LNCaP clone FGC (cell line): Measurements from ENCODE around the gene MIAT.

Source experiments
- DNase-seq: peaks from one replicate; pipeline ENCODE4 v3.0.0-alpha.2; 2011; ENCODE audit warnings: low read depth
- H3K4me3 ChIP-seq: 2 replicates; pipeline ENCODE4 v1.5.1; 2011; ENCODE audit warnings: mild to moderate bottlenecking, low read depth, low read length, control low read depth
- TF ChIP-seq, protein P1 (sequence below): IDR thresholded peaks from 2 replicates; pipeline ENCODE4 v1.5.1; 2012; ENCODE audit warnings: mild to moderate bottlenecking; ENCODE audit not compliant: control insufficient read depth, insufficient read depth; ENCODE audit errors: extremely low read depth

The MIAT gene

DNA sequence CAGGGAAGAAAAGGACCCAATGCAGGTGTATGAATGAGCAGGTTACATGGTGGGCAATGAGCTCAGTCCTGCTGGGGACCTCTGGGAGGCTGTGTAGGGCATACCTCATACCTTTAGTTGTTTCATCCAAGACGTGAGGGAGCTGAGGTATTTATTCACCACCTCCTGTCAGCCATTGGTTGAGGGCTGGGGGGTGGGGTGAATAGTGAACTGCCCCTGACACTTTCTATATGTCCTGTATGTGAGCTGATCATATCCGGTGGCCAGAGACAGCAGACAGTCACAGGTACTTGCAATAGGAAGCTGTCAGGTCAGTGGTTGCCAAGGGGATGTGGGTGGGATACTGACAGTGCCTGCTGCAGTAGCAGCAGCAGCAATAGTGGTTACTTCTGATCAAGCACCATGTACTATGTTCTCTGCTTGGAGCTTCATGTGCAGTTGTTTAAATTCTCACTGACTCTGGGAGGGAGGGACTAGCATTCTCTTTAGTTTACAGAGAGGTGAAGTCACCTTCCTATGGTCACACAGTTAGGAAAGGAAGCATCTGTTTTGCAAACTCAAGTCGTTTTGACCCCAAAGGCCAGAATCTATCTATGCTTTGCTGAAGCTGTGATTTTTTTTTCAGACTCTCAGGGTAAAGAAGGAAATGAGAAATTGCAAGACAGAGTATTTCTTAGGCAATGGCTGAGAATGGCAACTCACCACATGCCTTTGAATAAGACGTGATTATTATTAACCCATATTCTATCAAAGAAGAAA, 54.0 kb downstream of the MIAT start:
- TF ChIP-seq, protein P1, sequence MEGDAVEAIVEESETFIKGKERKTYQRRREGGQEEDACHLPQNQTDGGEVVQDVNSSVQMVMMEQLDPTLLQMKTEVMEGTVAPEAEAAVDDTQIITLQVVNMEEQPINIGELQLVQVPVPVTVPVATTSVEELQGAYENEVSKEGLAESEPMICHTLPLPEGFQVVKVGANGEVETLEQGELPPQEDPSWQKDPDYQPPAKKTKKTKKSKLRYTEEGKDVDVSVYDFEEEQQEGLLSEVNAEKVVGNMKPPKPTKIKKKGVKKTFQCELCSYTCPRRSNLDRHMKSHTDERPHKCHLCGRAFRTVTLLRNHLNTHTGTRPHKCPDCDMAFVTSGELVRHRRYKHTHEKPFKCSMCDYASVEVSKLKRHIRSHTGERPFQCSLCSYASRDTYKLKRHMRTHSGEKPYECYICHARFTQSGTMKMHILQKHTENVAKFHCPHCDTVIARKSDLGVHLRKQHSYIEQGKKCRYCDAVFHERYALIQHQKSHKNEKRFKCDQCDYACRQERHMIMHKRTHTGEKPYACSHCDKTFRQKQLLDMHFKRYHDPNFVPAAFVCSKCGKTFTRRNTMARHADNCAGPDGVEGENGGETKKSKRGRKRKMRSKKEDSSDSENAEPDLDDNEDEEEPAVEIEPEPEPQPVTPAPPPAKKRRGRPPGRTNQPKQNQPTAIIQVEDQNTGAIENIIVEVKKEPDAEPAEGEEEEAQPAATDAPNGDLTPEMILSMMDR, result no peak
- no peak for DNase-seq
- H3K4me3 ChIP-seq, result no peak overlapping the region

DNA sequence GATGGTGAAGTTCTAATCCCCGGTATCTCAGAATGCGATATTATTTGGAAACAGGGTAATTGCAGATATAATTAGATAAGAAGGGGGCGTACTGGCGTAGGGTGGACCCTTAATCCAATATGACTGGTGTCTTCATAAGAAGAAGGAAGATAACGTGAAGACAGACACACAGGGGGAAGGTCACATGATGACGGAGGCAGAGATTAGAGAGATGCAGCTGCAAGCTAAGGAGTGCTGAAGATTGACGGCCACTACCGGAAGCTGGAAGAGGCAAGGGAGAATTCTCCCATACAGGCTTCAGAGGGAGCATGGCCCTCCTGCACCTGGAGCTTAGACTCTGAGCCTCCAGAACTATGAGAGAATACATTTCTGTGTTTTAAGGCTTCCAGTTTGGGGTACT, 54.8 kb downstream of the MIAT start:
- TF ChIP-seq, protein P1, result no peak
- no peak overlapping the region for H3K4me3 ChIP-seq
- no peak for DNase-seq

GRCh38 chr22:26713823-26714449, 56.5 kb downstream of the MIAT start:
- TF ChIP-seq, protein P1, result no peak

GRCh38 chr22:26714971-26715370, 57.6 kb downstream of the MIAT start:
- no peak for DNase-seq
- no peak overlapping the region for H3K4me3 ChIP-seq
- TF ChIP-seq, protein P1, result no peak

More at GRCh38 chr22:26713823-26714449, 56.5 kb downstream of the MIAT start:
- H3K4me3 ChIP-seq, result no peak overlapping the region
- DNase-seq, result no peak

GRCh38 chr22:26715392-26715936, 58.1 kb downstream of the MIAT start:
- TF ChIP-seq, protein P1, result no peak
- H3K4me3 ChIP-seq, result no peak overlapping the region
- DNase-seq, result no peak

DNA sequence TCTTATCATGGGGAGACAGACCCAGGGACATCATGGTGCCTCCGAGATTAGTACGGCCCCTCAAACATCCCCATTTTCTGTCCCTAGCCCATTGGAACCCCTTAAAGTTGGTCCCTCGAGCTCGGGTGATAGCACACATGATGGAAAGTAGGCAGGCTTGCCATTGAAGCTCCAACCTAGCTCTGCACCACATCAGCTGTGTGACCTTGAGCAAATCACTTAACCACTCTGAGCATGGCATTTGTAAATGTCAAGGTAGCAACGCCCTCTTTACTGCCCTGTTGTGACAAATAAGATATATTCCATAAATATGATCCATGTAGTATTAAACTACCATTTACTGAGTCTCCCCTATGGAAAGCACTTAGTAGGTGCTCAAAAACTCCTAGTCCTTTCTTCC, 61.1 kb downstream of the MIAT start:
- DNase-seq, result no peak
- H3K4me3 ChIP-seq, result no peak overlapping the region
- TF ChIP-seq, protein P1, result no peak

GRCh38 chr22:26718905-26719304, 61.5 kb downstream of the MIAT start:
- TF ChIP-seq, protein P1, result no peak
- no peak for DNase-seq
- no peak overlapping the region for H3K4me3 ChIP-seq
